Measurements from ENCODE around the gene ZNF697. TPM values are rescaled to one million over a fixed set of nuclear protein-coding genes. Genes with fewer than 3 reads are reported as not detected.

Gene ZNF697
- total and polyA plus RNA-seq, 2 donors (not counting 1 experiment from before 2014, with no cell fraction given): not detected

DNA sequence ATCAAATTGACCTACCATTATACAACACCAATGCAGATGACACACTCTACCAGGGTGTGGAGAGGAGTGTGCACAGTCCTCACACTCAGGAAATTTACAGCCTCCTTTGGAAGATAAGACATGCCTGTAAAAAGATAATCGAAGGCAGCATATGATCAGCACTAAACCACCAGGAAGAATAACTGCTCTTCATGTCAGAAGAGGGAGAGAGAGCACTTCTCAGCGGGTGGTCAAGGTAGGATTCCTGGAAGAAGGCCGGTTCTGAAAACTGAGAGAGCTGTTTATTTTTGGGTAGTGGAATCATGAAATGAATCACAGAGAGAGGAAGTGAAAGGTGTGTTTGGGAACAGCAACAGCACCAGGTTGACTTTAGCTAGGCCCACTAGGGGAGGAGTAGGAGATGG lies 14.0 kb upstream of the ZNF697 start:
- CTCF ChIA-PET: interaction anchor here (0.9 to 2.1 kb wide), 5 partner anchors 8 to 48 kb away, joined by 3 to 7 read pairs (median 3); partner anchors contain the start of gene ZNF697

DNA sequence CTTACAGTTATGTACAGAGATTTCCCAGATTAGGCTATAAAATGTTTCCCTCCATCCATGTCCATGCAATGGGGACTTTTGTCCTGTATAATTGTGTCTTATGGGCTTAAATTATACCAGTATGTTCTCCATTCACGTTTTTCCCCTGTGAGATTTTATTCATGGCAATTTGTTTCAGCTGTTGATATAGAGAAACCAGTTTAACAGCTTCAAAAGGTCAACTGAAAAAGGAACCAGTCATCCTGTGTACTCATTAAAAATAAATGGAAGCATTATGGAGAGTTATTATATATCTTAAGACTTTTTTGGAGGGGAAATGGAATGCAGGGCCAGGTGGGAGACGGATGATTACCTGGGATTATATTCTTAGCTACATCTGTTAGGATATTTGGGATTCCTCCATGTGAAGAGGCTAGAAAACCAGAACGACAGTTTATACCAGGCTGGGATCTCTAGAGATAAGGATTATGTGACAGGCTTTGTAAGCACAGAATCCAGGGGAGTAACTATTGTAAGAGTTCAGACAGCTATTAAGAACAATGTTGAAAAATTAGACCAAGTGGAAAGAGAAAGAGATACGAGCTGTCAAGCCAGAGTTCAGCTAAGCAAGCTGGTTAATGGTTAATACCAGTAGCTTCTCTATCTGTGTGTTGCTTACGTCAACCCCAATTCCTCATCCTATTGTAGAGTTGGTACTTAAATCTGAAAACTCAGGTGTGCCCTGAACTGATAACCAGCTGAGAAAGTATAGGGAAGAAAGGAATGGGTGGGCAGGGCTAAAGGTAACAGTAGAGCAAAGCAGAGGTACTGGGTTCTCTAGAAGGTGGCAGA lies 12.4 kb upstream of the ZNF697 start:
- peaks cover 0 to 3% (median 0%) of the 10 kb centered on the region in 4 experiments for H3K27me3 ChIP-seq (replicated peaks in 1 of 4; ENCODE audit: control extremely low read depth in 1 of 4, control insufficient read depth in 3 of 4, insufficient read depth in 4 of 4, low read length in 3 of 4)
- H2AFZ ChIP-seq (ENCODE audit: insufficient read depth, low read depth, low read length, poor library complexity, severe bottlenecking): no peak overlapping the region
- H3K27ac ChIP-seq (ENCODE audit: low read length in 2 of 2): no peak overlapping the region
- DNase-seq: no peak
- no peak for TF ChIP-seq EZH2 (IDR thresholded peaks at IDR 0.05; ENCODE audit: borderline replicate concordance, insufficient read depth, low read depth, low read length, poor library complexity, severe bottlenecking)
- TF ChIP-seq, protein P1, sequence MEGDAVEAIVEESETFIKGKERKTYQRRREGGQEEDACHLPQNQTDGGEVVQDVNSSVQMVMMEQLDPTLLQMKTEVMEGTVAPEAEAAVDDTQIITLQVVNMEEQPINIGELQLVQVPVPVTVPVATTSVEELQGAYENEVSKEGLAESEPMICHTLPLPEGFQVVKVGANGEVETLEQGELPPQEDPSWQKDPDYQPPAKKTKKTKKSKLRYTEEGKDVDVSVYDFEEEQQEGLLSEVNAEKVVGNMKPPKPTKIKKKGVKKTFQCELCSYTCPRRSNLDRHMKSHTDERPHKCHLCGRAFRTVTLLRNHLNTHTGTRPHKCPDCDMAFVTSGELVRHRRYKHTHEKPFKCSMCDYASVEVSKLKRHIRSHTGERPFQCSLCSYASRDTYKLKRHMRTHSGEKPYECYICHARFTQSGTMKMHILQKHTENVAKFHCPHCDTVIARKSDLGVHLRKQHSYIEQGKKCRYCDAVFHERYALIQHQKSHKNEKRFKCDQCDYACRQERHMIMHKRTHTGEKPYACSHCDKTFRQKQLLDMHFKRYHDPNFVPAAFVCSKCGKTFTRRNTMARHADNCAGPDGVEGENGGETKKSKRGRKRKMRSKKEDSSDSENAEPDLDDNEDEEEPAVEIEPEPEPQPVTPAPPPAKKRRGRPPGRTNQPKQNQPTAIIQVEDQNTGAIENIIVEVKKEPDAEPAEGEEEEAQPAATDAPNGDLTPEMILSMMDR (IDR thresholded peaks at IDR 0.05): no peak
- H3K4me3 Mint-ChIP-seq: no peak overlapping the region
- H3K4me1 Mint-ChIP-seq: no peaks in the 10 kb centered on the region
- H3K9me3 Mint-ChIP-seq (ENCODE audit: insufficient read depth): no peaks in the 10 kb centered on the region
- H3K79me2 ChIP-seq (ENCODE audit: control insufficient read depth, insufficient read depth, low read length): no peaks in the 10 kb centered on the region
- no peaks in the 10 kb centered on the region for H3K4me1 ChIP-seq (ENCODE audit: control insufficient read depth in 2 of 2, insufficient read depth in 2 of 2, low read length in 2 of 2)
- WGBS (ENCODE audit: insufficient coverage): 93% methylated on average over 2 of the region's 5 CpGs
- peaks cover 16% of the 10 kb centered on the region for H3K27me3 Mint-ChIP-seq
- no peak overlapping the region for H3K9ac ChIP-seq (ENCODE audit: low read length)
- ATAC-seq (ENCODE audit: low read depth): no peak
- ChIA-PET POLR2A (no interaction called here), CTCF (interaction anchor here (1.6 to 2.1 kb wide), 2 partner anchors 15 kb away, joined by 7 read pairs; no protein-coding TSS in a partner anchor)
- no peak overlapping the region for H3K27ac Mint-ChIP-seq
- no peaks in the 10 kb centered on the region for H3K36me3 ChIP-seq (replicated peaks in 1 of 2; ENCODE audit: control extremely low read depth in 1 of 2, control insufficient read depth in 1 of 2, extremely low read depth in 1 of 2, insufficient read depth in 2 of 2, low read length in 1 of 2)
- intact Hi-C loops (cut with micrococcal nuclease): no loop called here
- no peaks in the 10 kb centered on the region for H4K20me1 ChIP-seq (ENCODE audit: control insufficient read depth, insufficient read depth, low read length, poor library complexity, severe bottlenecking)
- no peaks in the 10 kb centered on the region for H3K9me3 ChIP-seq (ENCODE audit: control extremely low read depth in 1 of 3, control insufficient read depth in 2 of 3, insufficient read depth in 1 of 3, low read length in 2 of 3)
- H3K4me3 ChIP-seq (ENCODE audit: control extremely low read depth in 1 of 5, extremely low read depth in 1 of 5, insufficient read depth in 1 of 5, low read depth in 2 of 5, low read length in 4 of 5): no peak overlapping the region
- no peak overlapping the region for H3K4me2 ChIP-seq (replicated peaks; ENCODE audit: low read depth, low read length, poor library complexity, severe bottlenecking)

More for the DNA sequence above, 14.0 kb upstream of the ZNF697 start:
- no peaks in the 10 kb centered on the region for H4K20me1 ChIP-seq (ENCODE audit: control insufficient read depth, insufficient read depth, low read length, poor library complexity, severe bottlenecking)
- no peak overlapping the region for H3K4me3 ChIP-seq (ENCODE audit: control extremely low read depth in 1 of 5, extremely low read depth in 1 of 5, insufficient read depth in 1 of 5, low read depth in 2 of 5, low read length in 4 of 5)
- POLR2A ChIA-PET: no interaction called here
- Mint-ChIP-seq H3K27me3 (peaks cover 15% of the 10 kb centered on the region), H3K9me3 (ENCODE audit: insufficient read depth) (no peaks in the 10 kb centered on the region), H3K4me1 (no peaks in the 10 kb centered on the region), H3K4me3 (no peak overlapping the region), H3K27ac (no peak overlapping the region)
- H3K27ac ChIP-seq (ENCODE audit: low read length in 2 of 2): no peak overlapping the region
- no peaks in the 10 kb centered on the region for H3K36me3 ChIP-seq (replicated peaks in 1 of 2; ENCODE audit: control extremely low read depth in 1 of 2, control insufficient read depth in 1 of 2, extremely low read depth in 1 of 2, insufficient read depth in 2 of 2, low read length in 1 of 2)
- no peak overlapping the region for H2AFZ ChIP-seq (ENCODE audit: insufficient read depth, low read depth, low read length, poor library complexity, severe bottlenecking)
- H3K4me1 ChIP-seq (ENCODE audit: control insufficient read depth in 2 of 2, insufficient read depth in 2 of 2, low read length in 2 of 2): no peaks in the 10 kb centered on the region
- H3K9ac ChIP-seq (ENCODE audit: low read length): no peak overlapping the region
- ATAC-seq (ENCODE audit: low read depth): no peak
- no peaks in the 10 kb centered on the region for H3K9me3 ChIP-seq (ENCODE audit: control extremely low read depth in 1 of 3, control insufficient read depth in 2 of 3, insufficient read depth in 1 of 3, low read length in 2 of 3)
- no peak for TF ChIP-seq EZH2 (IDR thresholded peaks at IDR 0.05; ENCODE audit: borderline replicate concordance, insufficient read depth, low read depth, low read length, poor library complexity, severe bottlenecking)
- TF ChIP-seq, protein P1 (IDR thresholded peaks at IDR 0.05): no peak
- H3K27me3 ChIP-seq (replicated peaks in 1 of 4; ENCODE audit: control extremely low read depth in 1 of 4, control insufficient read depth in 3 of 4, insufficient read depth in 4 of 4, low read length in 3 of 4): peaks cover 0 to 3% (median 1%) of the 10 kb centered on the region in 4 experiments
- no peak for DNase-seq
- no peaks in the 10 kb centered on the region for H3K79me2 ChIP-seq (ENCODE audit: control insufficient read depth, insufficient read depth, low read length)
- intact Hi-C loops (cut with micrococcal nuclease): no loop called here
- no peak overlapping the region for H3K4me2 ChIP-seq (replicated peaks; ENCODE audit: low read depth, low read length, poor library complexity, severe bottlenecking)
- 78% methylated on average over 2 of the region's 3 CpGs for WGBS (ENCODE audit: insufficient coverage)

Data from B cell (primary cell).